CD4-positive, alpha-beta T cell treated with Interleukin-21 for 1 hour (primary cell): ENCODE measurements around the gene TTC28.

ENCODE experiments used
- DNase-seq: peaks from one replicate; pipeline ENCODE4 v3.0.0-alpha.2; 2020

Gene TTC28

GRCh38 chr22:27980424-27981148 lies 699.1 kb downstream of the TTC28 start:
- DNase-seq: no peak

- no peak for DNase-seq
Observed at GRCh38 chr22:27978802-27979201, 700.8 kb downstream of the TTC28 start.

- no peak for DNase-seq
Observed at GRCh38 chr22:27978317-27978716, 701.3 kb downstream of the TTC28 start.

- no peak for DNase-seq
Observed at GRCh38 chr22:27976586-27976985, 703.1 kb downstream of the TTC28 start.

GRCh38 chr22:27975381-27976013 lies 704.1 kb downstream of the TTC28 start:
- DNase-seq: no peak

GRCh38 chr22:27973846-27974245 lies 705.8 kb downstream of the TTC28 start:
- DNase-seq: no peak

- DNase-seq: no peak
Observed at GRCh38 chr22:27972732-27973698, 706.6 kb downstream of the TTC28 start.

- DNase-seq: no peak
Observed at GRCh38 chr22:27971926-27972325, 707.7 kb downstream of the TTC28 start.

- DNase-seq: no peak
Observed at GRCh38 chr22:27970596-27971220, 708.9 kb downstream of the TTC28 start.

- no peak for DNase-seq
Observed at GRCh38 chr22:27966168-27967064, 713.2 kb downstream of the TTC28 start.

- no peak for DNase-seq
Observed at GRCh38 chr22:27962268-27963044, 717.2 kb downstream of the TTC28 start.

- no peak for DNase-seq
Observed at GRCh38 chr22:27961680-27962079, 718.0 kb downstream of the TTC28 start.

GRCh38 chr22:27961182-27961581 lies 718.5 kb downstream of the TTC28 start:
- no peak for DNase-seq

GRCh38 chr22:27959335-27960090 lies 720.1 kb downstream of the TTC28 start:
- no peak for DNase-seq

- DNase-seq: no peak
Observed at GRCh38 chr22:27952779-27953178, 726.9 kb downstream of the TTC28 start.

GRCh38 chr22:27952091-27952490 lies 727.5 kb downstream of the TTC28 start:
- DNase-seq: no peak

- DNase-seq: no peak
Observed at GRCh38 chr22:27949421-27949820, 730.2 kb downstream of the TTC28 start.

- no peak for DNase-seq
Observed at GRCh38 chr22:27948569-27948968, 731.1 kb downstream of the TTC28 start.

- no peak for DNase-seq
Observed at GRCh38 chr22:27947448-27947847, 732.2 kb downstream of the TTC28 start.

GRCh38 chr22:27941143-27941542 lies 738.5 kb downstream of the TTC28 start:
- no peak for DNase-seq
